HEK293T (cell line): ENCODE data around the gene ZNF844.

ENCODE experiments used
- CTCF ChIA-PET: fragments of 350-600 bp; formaldehyde crosslinking; extraction: SDS; loops from one replicate; lab custom pipeline; 2021; ENCODE audit warnings: antibody characterized with exemption, inconsistent platforms; lab: Yijun Ruan, JAX
- POLR2A ChIA-PET: fragments of 350-600 bp; formaldehyde crosslinking; extraction: SDS; loops from one replicate; lab custom pipeline; 2020; ENCODE audit warnings: antibody characterized with exemption, inconsistent platforms; lab: Yijun Ruan, JAX
- DNase-seq: peaks from one replicate; pipeline ENCODE4 v3.0.0; 2012; ENCODE audit warnings: mixed read lengths; ENCODE audit errors: extremely low spot score
- ARNT ChIP-seq: fragments of 450-650 bp; IDR thresholded peaks from 2 replicates; pipeline ENCODE4 v1.6.1; 2017; ENCODE audit warnings: mild to moderate bottlenecking
- BHLHE40 ChIP-seq: fragments of 450-650 bp; IDR thresholded peaks from 2 replicates; pipeline ENCODE4 v1.6.1; 2016; ENCODE audit warnings: mild to moderate bottlenecking, moderate library complexity, borderline replicate concordance
- CTBP1 ChIP-seq: fragments of 450-650 bp; IDR thresholded peaks from 2 replicates; pipeline ENCODE4 v1.6.1; 2016; ENCODE audit warnings: borderline replicate concordance
- ELF4 ChIP-seq: fragments of 450-650 bp; IDR thresholded peaks from 2 replicates; pipeline ENCODE4 v1.6.1; 2017; ENCODE audit warnings: antibody characterized with exemption
- FOXA1 ChIP-seq: fragments of 450-650 bp; IDR thresholded peaks from 2 replicates; pipeline ENCODE4 v1.6.1; 2016; ENCODE audit warnings: mild to moderate bottlenecking
- FOXK2 ChIP-seq: fragments of 450-650 bp; IDR thresholded peaks from 2 replicates; pipeline ENCODE4 v1.6.1; 2016; ENCODE audit warnings: mild to moderate bottlenecking
- FOXM1 ChIP-seq: fragments of 450-650 bp; IDR thresholded peaks from 2 replicates; pipeline ENCODE4 v1.6.1; 2017; ENCODE audit warnings: mild to moderate bottlenecking, borderline replicate concordance
- HDGF ChIP-seq: fragments of 450-650 bp; IDR thresholded peaks from 2 replicates; pipeline ENCODE4 v1.6.1; 2017; ENCODE audit warnings: antibody characterized with exemption, borderline replicate concordance
- L3MBTL2 ChIP-seq: fragments of 450-650 bp; conservative IDR thresholded peaks from 2 replicates; pipeline ENCODE4 v1.6.1; 2016; ENCODE audit warnings: mild to moderate bottlenecking
- LEF1 ChIP-seq: fragments of 450-650 bp; IDR thresholded peaks from 2 replicates; pipeline ENCODE4 v1.6.1; 2017; ENCODE audit warnings: mild to moderate bottlenecking, borderline replicate concordance
- NFRKB ChIP-seq: fragments of 450-650 bp; IDR thresholded peaks from 2 replicates; pipeline ENCODE4 v1.6.1; 2016; ENCODE audit warnings: mild to moderate bottlenecking, moderate library complexity
- PKNOX1 ChIP-seq: fragments of 450-650 bp; IDR thresholded peaks from 2 replicates; pipeline ENCODE4 v1.6.1; 2016
- SP1 ChIP-seq: fragments of 450-650 bp; IDR thresholded peaks from 2 replicates; pipeline ENCODE4 v1.6.1; 2017
- SUZ12 ChIP-seq: fragments of 450-650 bp; IDR thresholded peaks from 2 replicates; pipeline ENCODE4 v1.6.1; 2016; ENCODE audit warnings: mild to moderate bottlenecking
- TARDBP ChIP-seq: fragments of 450-650 bp; IDR thresholded peaks from 2 replicates; pipeline ENCODE4 v1.6.1; 2016
- ZNF384 ChIP-seq: fragments of 450-650 bp; IDR thresholded peaks from 2 replicates; pipeline ENCODE4 v1.6.1; 2016

Gene ZNF844

GRCh38 chr19:12064590-12065538 is at the start of gene ZNF844:
Gene ZNF844, plus strand, starts transcription at chr19:12064731. Its CDS starts 143 bp downstream, at chr19:12064874.
- no peak for DNase-seq

GRCh38 chr19:12015015-12015752 is 49.3 kb upstream of the ZNF844 start:
- POLR2A ChIA-PET = no interaction called here
- DNase-seq = no peak
- CTCF ChIA-PET = no interaction called here
- no peak for TF ChIP-seq L3MBTL2

More at GRCh38 chr19:12064590-12065538, at the start of gene ZNF844:
- ChIA-PET POLR2A (no interaction called here), CTCF (no interaction called here)
- TF ChIP-seq ZNF384 (no peak), TARDBP (no peak), L3MBTL2 (no peak), ELF4 (no peak), SP1 (no peak), SUZ12 (no peak), PKNOX1 (no peak), BHLHE40 (no peak), LEF1 (no peak), CTBP1 (no peak), HDGF (no peak), NFRKB (no peak), FOXA1 (no peak), FOXM1 (no peak)

- DNase-seq = no peak
- TF ChIP-seq FOXK2 (no peak), ELF4 (no peak), LEF1 (no peak), NFRKB (no peak), FOXM1 (no peak), L3MBTL2 (no peak), PKNOX1 (no peak), SP1 (no peak), SUZ12 (no peak), ZNF384 (no peak), TARDBP (no peak), ARNT (no peak), CTBP1 (no peak), BHLHE40 (no peak), HDGF (no peak), FOXA1 (no peak)
- CTCF ChIA-PET = no interaction called here
- POLR2A ChIA-PET = no interaction called here
Observed at GRCh38 chr19:12015753-12016116, 48.8 kb upstream of the ZNF844 start.

GRCh38 chr19:12034198-12034597 is 30.3 kb upstream of the ZNF844 start:
- no peak for DNase-seq
- POLR2A ChIA-PET = no interaction called here
- TF ChIP-seq NFRKB (no peak), FOXK2 (no peak)
- CTCF ChIA-PET = no interaction called here

- ChIA-PET POLR2A (no interaction called here), CTCF (no interaction called here)
- DNase-seq = no peak
- TF ChIP-seq L3MBTL2 (0 out of 2 replicates have a peak, but pooled peaks have one; percentile 24), SP1 (no peak)
Observed at GRCh38 chr19:12034620-12035019, 29.9 kb upstream of the ZNF844 start.

GRCh38 chr19:12035220-12036172 is 29.0 kb upstream of the ZNF844 start, which contains the start of gene ZNF433:
Gene ZNF433, minus strand, starts transcription at chr19:12035679. Its CDS starts 140 bp downstream, at chr19:12035539.
- ChIA-PET POLR2A (interaction anchor here (0.6 kb wide), 1 partner anchor 11 kb away, joined by 3 read pairs; no protein-coding TSS in a partner anchor), CTCF (no interaction called here)
- TF ChIP-seq CTBP1 (no peak), NFRKB (no peak), L3MBTL2 (no peak), BHLHE40 (no peak), ELF4 (no peak), TARDBP (no peak), FOXK2 (no peak), PKNOX1 (peak; percentile 80)
- peak; percentile 39 for DNase-seq
